ENCODE results near the gene ARRB1.

ARRB1 gene

DNA sequence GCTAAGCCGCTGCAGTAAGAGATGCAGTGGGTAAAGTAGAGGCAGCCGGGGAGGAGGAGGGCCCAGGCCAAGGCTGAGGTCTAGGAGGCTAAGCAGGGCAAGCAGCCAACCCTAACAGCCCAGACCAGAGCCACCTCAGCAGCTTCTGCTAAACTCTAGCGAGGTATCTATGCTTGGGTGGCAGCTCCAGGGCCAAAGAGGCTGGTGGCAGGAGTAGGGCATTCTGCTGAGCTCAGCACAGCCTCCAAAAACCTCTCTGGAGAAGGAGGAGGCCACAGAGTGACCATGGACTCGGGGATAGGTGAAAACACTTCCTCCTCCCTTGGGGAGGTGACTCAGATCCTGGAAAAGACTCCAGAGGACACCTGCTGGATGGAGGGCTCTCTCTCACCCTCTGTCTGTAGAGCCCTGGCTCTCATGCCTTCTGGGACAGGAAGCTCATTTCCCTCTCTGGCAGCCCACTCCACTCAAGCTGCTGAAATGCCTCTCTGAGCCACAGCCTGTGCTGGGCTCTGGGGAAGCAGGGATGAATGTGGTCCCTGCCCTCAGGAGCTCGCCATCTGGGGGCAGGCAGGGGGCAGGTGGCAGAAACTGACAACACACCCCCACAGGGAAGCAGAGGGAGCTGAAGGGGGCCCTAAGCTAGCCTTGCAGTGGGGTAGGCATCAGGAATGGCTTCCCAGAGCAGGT, 127.4 kb downstream of the ARRB1 start:
- no peak for DNase-seq (ENCODE audit: low spot score)

DNA sequence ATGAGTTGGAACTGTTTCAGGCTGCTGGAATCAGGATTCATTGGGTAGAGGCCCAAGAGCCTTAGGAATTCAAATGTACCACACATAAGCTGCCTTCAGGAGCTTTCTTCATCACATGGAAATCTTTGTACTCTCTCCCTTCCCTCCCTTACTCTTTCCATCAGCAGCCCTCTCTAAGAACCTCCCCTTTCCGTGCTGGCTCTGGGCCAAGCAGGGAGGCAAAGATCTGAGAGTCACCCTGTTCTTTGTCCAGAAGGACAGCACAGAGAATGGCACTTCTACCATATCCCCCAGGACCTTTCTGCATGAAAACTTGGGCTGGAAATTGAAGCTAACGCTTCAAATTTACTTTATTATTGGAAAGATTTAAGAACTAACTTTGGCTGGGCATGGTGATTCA, 131.6 kb downstream of the ARRB1 start:
- no peak for DNase-seq (ENCODE audit: low spot score)

DNA sequence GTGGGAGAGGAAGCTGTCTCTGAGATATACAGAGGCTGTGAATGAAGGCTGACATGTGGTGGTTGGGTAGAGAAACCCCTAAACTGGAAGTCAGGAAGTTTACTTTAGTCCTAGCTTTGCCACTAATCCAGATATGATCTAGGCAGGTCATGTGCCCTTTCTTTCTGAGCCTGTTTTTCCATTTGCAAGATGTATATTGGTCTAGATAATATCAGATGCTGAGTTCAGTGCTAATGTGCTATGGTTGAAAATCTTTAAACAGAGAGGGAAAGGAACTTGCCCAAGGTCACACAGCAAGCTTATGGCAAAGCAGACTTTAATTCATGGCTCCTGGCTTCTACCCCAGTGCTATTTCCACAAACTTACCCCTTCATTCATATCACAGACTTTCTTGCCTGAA, 136.6 kb downstream of the ARRB1 start:
- DNase-seq (ENCODE audit: low spot score): no peak

DNA sequence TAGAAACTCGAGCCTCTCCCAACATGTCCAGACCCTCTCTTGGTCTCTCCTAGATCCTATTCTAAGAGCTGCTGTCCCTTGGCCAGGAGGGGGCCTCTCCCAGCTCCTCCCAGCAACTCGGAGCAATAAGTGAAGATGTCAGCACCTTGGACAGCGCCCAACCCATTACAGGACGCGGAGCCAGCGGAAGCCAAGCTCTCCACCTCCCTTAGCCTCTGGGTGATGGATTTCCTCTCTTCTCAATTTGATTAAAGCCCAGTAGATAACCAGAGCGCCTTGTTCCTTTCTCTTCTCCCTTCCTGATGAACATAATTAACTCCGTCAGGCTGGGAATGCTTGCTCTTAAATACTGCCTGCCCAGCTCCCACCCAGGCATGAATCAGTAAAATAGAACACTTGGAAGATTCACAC, 137.0 kb downstream of the ARRB1 start:
- DNase-seq (ENCODE audit: low spot score): no peak

All from D341Med (cell line).